SK-N-SH (cell line): ENCODE results near the gene OXA1L. TPM values are rescaled to one million over a fixed set of nuclear protein-coding genes. Genes with fewer than 3 reads are reported as not detected.

Source experiments
- CTCF ChIA-PET: fragments of 300-600, 350-600 bp; formaldehyde crosslinking; extraction: SDS; loops from one replicate; lab custom pipeline; 2021; lab: Yijun Ruan, JAX
- POLR2A ChIA-PET: fragments of 350-600 bp; sonication (Branson Sonifier 250); formaldehyde crosslinking; extraction: SDS; loops from one replicate; lab custom pipeline; 2020; ENCODE audit warnings: antibody characterized with exemption, inconsistent platforms; lab: Yijun Ruan, JAX
- DNase-seq: peaks from one replicate; pipeline ENCODE4 v3.0.0; 2012
- H2AFZ ChIP-seq: fragments of 200-600 bp; sonication (generic); 2 replicates; pipeline ENCODE4 v1.8.1; 2016; ENCODE audit warnings: antibody characterized with exemption, mild to moderate bottlenecking, low read depth
- H3F3A ChIP-seq: fragments of 200-600 bp; sonication (generic); replicated peaks from 2 replicates; pipeline ENCODE3; 2016; ENCODE audit warnings: antibody characterized with exemption, mild to moderate bottlenecking; ENCODE audit not compliant: insufficient read depth
- H3K27ac ChIP-seq, 2 experiments: fragments of 200-500 bp in 1 of 2; fragments of 200-600 bp in 1 of 2; sonication (Bioruptor generic) in 1 of 2; sonication (generic), shearing (Covaris generic) in 1 of 2; 2 replicates each; pipeline versions ENCODE4 v1.5.1 to v1.6.1; 2014 to 2016; ENCODE audit warnings: low read depth in 2 of 2, inconsistent platforms in 1 of 2, low read length in 1 of 2, mild to moderate bottlenecking in 1 of 2, mixed read lengths in 1 of 2
- H3K27me3 ChIP-seq: fragments of 200-600 bp; sonication (generic), shearing (Covaris generic); 2 replicates; pipeline ENCODE4 v1.6.1; 2016; ENCODE audit warnings: mixed run types; ENCODE audit not compliant: insufficient read depth
- H3K36me3 ChIP-seq, 2 experiments: fragments of 200-500 bp in 1 of 2; fragments of 200-600 bp in 1 of 2; sonication (Bioruptor generic) in 1 of 2; sonication (generic) in 1 of 2; replicated peaks in 1 of 2; 2 replicates each; pipeline versions ENCODE3 to v1.5.1; 2014 to 2016; ENCODE audit warnings: low read length in 1 of 2, mild to moderate bottlenecking in 1 of 2; ENCODE audit not compliant: insufficient read depth in 2 of 2, control insufficient read depth in 1 of 2
- H3K4me1 ChIP-seq, 2 experiments: fragments of 200-500 bp in 1 of 2; fragments of 200-600 bp in 1 of 2; sonication (Bioruptor generic) in 1 of 2; sonication (generic), shearing (Covaris generic) in 1 of 2; 2 replicates each; pipeline versions ENCODE4 v1.5.1 to v1.6.1; 2014 to 2016; ENCODE audit warnings: low read depth in 1 of 2, low read length in 1 of 2, mixed run types in 1 of 2; ENCODE audit not compliant: insufficient read depth in 2 of 2, control insufficient read depth in 1 of 2
- H3K4me2 ChIP-seq: fragments of 200-600 bp; sonication (generic), shearing (Covaris generic); 2 replicates; pipeline ENCODE4 v1.6.1; 2017; ENCODE audit warnings: mixed run types
- H3K4me3 ChIP-seq, 2 experiments: fragments of 200-500 bp in 1 of 2; fragments of 200-600 bp in 1 of 2; sonication (Bioruptor generic) in 1 of 2; sonication (generic), shearing (Covaris generic) in 1 of 2; 2 replicates each; pipeline versions ENCODE4 v1.5.1 to v1.8.1; 2014 to 2016; ENCODE audit warnings: low read depth in 2 of 2, inconsistent platforms in 1 of 2, low read length in 1 of 2, mild to moderate bottlenecking in 1 of 2, mixed read lengths in 1 of 2, moderate library complexity in 1 of 2
- H3K79me2 ChIP-seq: fragments of 200-600 bp; sonication (generic); 2 replicates; pipeline ENCODE4 v1.8.1; 2017; ENCODE audit warnings: mild to moderate bottlenecking; ENCODE audit not compliant: insufficient read depth
- H3K9ac ChIP-seq: fragments of 200-600 bp; sonication (generic); 2 replicates; pipeline ENCODE4 v1.6.1; 2017; ENCODE audit warnings: mixed run types
- H3K9me2 ChIP-seq: fragments of 200-600 bp; sonication (generic); 2 replicates; pipeline ENCODE4 v1.6.1; 2017; ENCODE audit warnings: mixed run types
- H3K9me3 ChIP-seq: fragments of 200-600 bp; sonication (generic); 2 replicates; pipeline ENCODE4 v1.6.1; 2017; ENCODE audit warnings: mixed run types, mild to moderate bottlenecking, moderate library complexity
- H4K20me1 ChIP-seq: fragments of 200-600 bp; sonication (generic); 2 replicates; pipeline ENCODE4 v1.6.1; 2017; ENCODE audit warnings: mild to moderate bottlenecking, mixed run types; ENCODE audit not compliant: insufficient read depth
- CHD2 ChIP-seq: fragments of 150-350 bp; IDR thresholded peaks from 2 replicates; pipeline ENCODE4 v1.6.1; 2018; ENCODE audit warnings: low read length; ENCODE audit not compliant: partially characterized antibody
- EP300 ChIP-seq, 2 experiments: IDR thresholded peaks; 2 replicates each; pipeline versions ENCODE4 v1.4.0 to v1.6.1; 2012; ENCODE audit warnings: borderline replicate concordance in 1 of 2, low read depth in 1 of 2, low read length in 1 of 2
- EZH2phosphoT487 ChIP-seq: fragments of 200-600 bp; sonication (generic); IDR thresholded peaks from 2 replicates; pipeline ENCODE4 v1.6.1; 2017; ENCODE audit warnings: low read depth, mixed run types, mild to moderate bottlenecking, antibody characterized with exemption, moderate library complexity, borderline replicate concordance
- GABPA ChIP-seq: IDR thresholded peaks from 2 replicates; pipeline ENCODE4 v1.4.0; 2012; ENCODE audit warnings: low read depth, mild to moderate bottlenecking
- JUND ChIP-seq: IDR thresholded peaks from 2 replicates; pipeline ENCODE4 v1.4.0; 2012
- MAX ChIP-seq: IDR thresholded peaks from 2 replicates; pipeline ENCODE4 v1.4.0; 2012; ENCODE audit warnings: low read depth
- MEF2A ChIP-seq: IDR thresholded peaks from 2 replicates; pipeline ENCODE4 v1.4.0; 2012; ENCODE audit warnings: low read depth, borderline replicate concordance
- MXI1 ChIP-seq: IDR thresholded peaks from 2 replicates; pipeline ENCODE4 v1.6.1; 2012; ENCODE audit warnings: mild to moderate bottlenecking, low read depth, low read length, improper control_type of control experiment
- NFIC ChIP-seq: IDR thresholded peaks from 2 replicates; pipeline ENCODE4 v1.4.0; 2012; ENCODE audit warnings: borderline replicate concordance
- NRF1 ChIP-seq: IDR thresholded peaks from 2 replicates; pipeline ENCODE4 v1.6.1; 2012; ENCODE audit warnings: low read depth, mild to moderate bottlenecking, low read length
- PBX3 ChIP-seq: IDR thresholded peaks from 2 replicates; pipeline ENCODE4; 2012
- RAD21 ChIP-seq: IDR thresholded peaks from 2 replicates; pipeline ENCODE4 v1.6.1; 2012; ENCODE audit warnings: mild to moderate bottlenecking, low read length
- SMC3 ChIP-seq: IDR thresholded peaks from 2 replicates; pipeline ENCODE4 v1.6.1; 2012; ENCODE audit warnings: low read depth, low read length, improper control_type of control experiment
- TAF1 ChIP-seq: IDR thresholded peaks from 2 replicates; pipeline ENCODE4 v1.6.1; 2012; ENCODE audit warnings: low read depth, mild to moderate bottlenecking, low read length, moderate library complexity, borderline replicate concordance
- TEAD4 ChIP-seq: IDR thresholded peaks from 2 replicates; pipeline ENCODE4 v1.4.0; 2012; ENCODE audit warnings: mild to moderate bottlenecking, borderline replicate concordance; ENCODE audit not compliant: insufficient read depth
- YY1 ChIP-seq: IDR thresholded peaks from 2 replicates; pipeline ENCODE4 v1.4.0; 2012; ENCODE audit warnings: low read depth, mild to moderate bottlenecking
- WGBS: methylation state at CpG from one replicate; pipeline ENCODE4 v1.1.6; 2017; ENCODE audit warnings: low lambda C conversion rate; 5-methylcytosine and 5-hydroxymethylcytosine counted together
- polyA plus RNA-seq, 3 experiments: library from polyadenylated mRNA; depleted of rRNA; stranded (reverse); fragments of >200 nt; gene quantifications; 2 replicates each; pipeline ENCODE4 v1.2.3, GENCODE V29; 2012

Gene OXA1L
- polyA plus RNA-seq, 1 of the 3 experiments (the other 2 are of a cell fraction): 119 TPM

DNA sequence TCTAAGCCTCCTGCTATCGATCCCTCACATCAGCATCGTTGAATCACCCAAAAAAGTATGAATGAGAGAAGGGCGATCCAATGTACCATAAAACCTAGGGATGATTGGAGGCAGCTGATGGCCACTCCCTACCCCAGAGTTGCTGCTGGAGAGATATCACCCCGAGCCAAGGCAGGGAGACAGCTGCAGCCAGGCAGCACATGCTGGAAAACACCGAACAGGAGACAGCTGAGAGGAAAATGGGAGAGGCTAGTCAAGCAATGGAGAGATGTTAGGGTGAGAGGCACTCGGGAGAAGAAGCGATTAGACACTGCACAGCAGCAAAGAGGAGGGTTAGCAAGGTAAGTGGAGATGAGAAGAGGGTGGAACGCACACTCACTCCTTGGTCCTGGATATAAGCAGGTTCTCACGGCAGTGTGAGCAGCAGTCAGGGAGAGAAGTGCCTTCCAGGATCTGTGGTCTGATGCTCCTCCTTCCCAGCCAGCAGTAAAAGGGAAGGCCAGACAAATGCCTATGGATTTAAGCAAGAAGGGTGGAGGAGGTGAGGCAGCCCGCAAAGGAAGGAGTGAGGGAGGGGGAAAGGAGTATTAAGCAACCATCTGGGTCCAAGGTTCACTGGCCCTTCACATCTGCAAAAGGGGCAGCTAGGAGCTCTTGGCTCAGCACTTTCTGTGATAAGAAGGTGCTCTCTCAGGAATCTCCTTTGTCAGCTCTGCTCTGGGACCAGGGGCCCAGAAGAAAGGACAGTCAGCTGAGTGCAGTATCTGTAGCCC lies 48.6 kb downstream of the OXA1L start, which contains the start of gene SLC7A7:
Gene SLC7A7, minus strand, starts transcription at position 495 of the 773 bp plus-strand sequence. CDS start 2,037 bp downstream, outside the sequence.
- TF ChIP-seq MXI1 (no peak), MEF2A (no peak), SMC3 (no peak), GABPA (no peak), TAF1 (no peak), NFIC (no peak), EZH2phosphoT487 (no peak), TEAD4 (no peak), JUND (no peak), YY1 (no peak), NRF1 (no peak), CHD2 (no peak), PBX3 (no peak), EP300 (IDR thresholded peaks at IDR 0.05; ENCODE audit: borderline replicate concordance in 1 of 2, low read depth in 1 of 2, low read length in 1 of 2) (no peak), RAD21 (no peak), MAX (no peak)
- DNase-seq: no peak
- no peak within 1 kb of the TSS for H3K4me2 ChIP-seq
- peaks cover 6% of the 10 kb centered on the region; the same call in 1 of the 2 replicates for H3K27me3 ChIP-seq
- H3K27ac ChIP-seq: no peak within 1 kb of the TSS
- H3K36me3 ChIP-seq: no peaks in the 10 kb centered on the region
- H2AFZ ChIP-seq: no peak within 1 kb of the TSS
- 48% methylated on average over 10 of the region's 10 CpGs for WGBS
- H3K9me2 ChIP-seq: no peaks in the 10 kb centered on the region
- no peaks in the 10 kb centered on the region for H3K79me2 ChIP-seq
- H3K4me1 ChIP-seq: peaks cover 4 to 6% of the 10 kb centered on the region in 2 experiments; a peak in 1 of 4 replicates
- POLR2A ChIA-PET: no interaction called here
- no peaks in the 10 kb centered on the region for H4K20me1 ChIP-seq
- no peak within 1 kb of the TSS for H3K9ac ChIP-seq
- no peaks in the 10 kb centered on the region for H3F3A ChIP-seq
- no peaks in the 10 kb centered on the region for H3K9me3 ChIP-seq
- H3K4me3 ChIP-seq: no peak within 1 kb of the TSS
- CTCF ChIA-PET: interaction anchor here (0.7 to 19.1 kb wide), 2 partner anchors 40 to 162 kb away, joined by 3 to 472 read pairs; no protein-coding TSS in a partner anchor
